Type B pancreatic cell (in vitro differentiated cells): ENCODE results near the gene NEK6. TPM values are rescaled to one million over a fixed set of nuclear protein-coding genes. Genes with fewer than 3 reads are reported as not detected.
A peak's percentile ranks its signal among the peaks of the same experiment; 100 is the strongest.

Experiments used
- DNase-seq: peaks from one replicate; pipeline ENCODE4 v3.0.0; 2021; ENCODE audit warnings: mixed read lengths; ENCODE audit not compliant: unreplicated experiment; ENCODE audit errors: extremely low spot score
- H3K27ac Mint-ChIP-seq: 2 replicates; pipeline ENCODE4 v1.8.0; 2021; ENCODE audit warnings: mild to moderate bottlenecking, mixed read lengths
- H3K27me3 Mint-ChIP-seq: 2 replicates; pipeline ENCODE4 v1.8.0; 2021; ENCODE audit warnings: mixed read lengths
- H3K36me3 Mint-ChIP-seq: 2 replicates; pipeline ENCODE4 v1.8.0; 2021; ENCODE audit warnings: mixed read lengths
- H3K4me1 Mint-ChIP-seq: one replicate; pipeline ENCODE4 v1.8.0; 2021; ENCODE audit warnings: mixed read lengths; ENCODE audit not compliant: unreplicated experiment
- H3K4me3 Mint-ChIP-seq: 2 replicates; pipeline ENCODE4 v1.8.0; 2021; ENCODE audit warnings: mild to moderate bottlenecking, mixed read lengths
- H3K9me3 Mint-ChIP-seq: 2 replicates; pipeline ENCODE4 v1.8.0; 2021; ENCODE audit warnings: mixed read lengths
- CTCF ChIP-seq: fragments of 200-600 bp; sonication (generic); conservative IDR thresholded peaks from 2 replicates; pipeline ENCODE4 v1.5.0; 2021; ENCODE audit warnings: antibody characterized with exemption, mild to moderate bottlenecking
- total RNA-seq: library from RNA; stranded (reverse); gene quantifications from 2 replicates; pipeline ENCODE4 v1.2.1, GENCODE V29; 2021; ENCODE audit warnings: low replicate concordance

NEK6 gene
- total RNA-seq, 1 donor from 2014 or later = 19.3 TPM

- TF ChIP-seq CTCF = no peak
- H3K4me1 Mint-ChIP-seq = peaks cover 5% of the 10 kb centered on the region
- H3K9me3 Mint-ChIP-seq = no peaks in the 10 kb centered on the region
- no peaks in the 10 kb centered on the region for H3K27me3 Mint-ChIP-seq
- peak overlapping the region; percentile 29 for H3K27ac Mint-ChIP-seq
- H3K36me3 Mint-ChIP-seq = no peaks in the 10 kb centered on the region
- DNase-seq = no peak
- H3K4me3 Mint-ChIP-seq = no peak overlapping the region
Measured at GRCh38 chr9:124285903-124286291, 28.1 kb downstream of the NEK6 start.

DNA sequence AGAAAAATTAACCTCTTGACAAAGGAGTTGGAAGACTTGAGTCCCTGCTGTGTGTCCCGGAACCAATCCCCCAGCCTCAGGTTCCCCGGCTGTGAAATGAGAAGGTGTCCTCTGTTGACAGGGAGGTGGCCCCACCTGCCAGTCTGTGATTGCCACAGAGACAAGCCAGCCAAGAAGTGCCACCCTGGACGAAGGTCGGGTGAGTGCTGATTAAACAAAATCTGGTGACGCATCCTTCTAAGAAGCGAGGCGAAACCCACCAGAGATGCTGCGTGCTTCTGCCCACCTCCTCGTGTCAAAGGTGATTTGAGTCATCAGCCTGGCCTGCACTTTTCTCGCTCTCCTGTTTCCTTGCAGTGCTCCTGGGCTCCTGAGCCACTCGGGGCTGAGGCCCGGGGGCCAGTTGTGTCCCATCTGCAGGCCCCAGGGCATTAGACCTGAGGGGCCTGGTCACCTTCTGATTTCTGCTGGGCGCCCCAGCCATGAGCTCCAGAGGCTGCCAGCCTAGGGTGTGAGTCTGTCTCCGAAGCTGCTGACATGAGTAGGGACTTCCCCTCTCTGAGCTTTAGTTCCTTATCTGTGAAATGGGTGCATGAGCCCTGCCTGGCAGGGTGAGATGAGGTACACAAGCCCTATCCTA lies 28.7 kb downstream of the NEK6 start:
- no peak overlapping the region for H3K4me3 Mint-ChIP-seq
- H3K4me1 Mint-ChIP-seq = peaks cover 5% of the 10 kb centered on the region
- H3K9me3 Mint-ChIP-seq = no peaks in the 10 kb centered on the region
- no peaks in the 10 kb centered on the region for H3K36me3 Mint-ChIP-seq
- peak overlapping the region; percentile 29 for H3K27ac Mint-ChIP-seq
- no peaks in the 10 kb centered on the region for H3K27me3 Mint-ChIP-seq
- DNase-seq = no peak
- no peak for TF ChIP-seq CTCF

DNA sequence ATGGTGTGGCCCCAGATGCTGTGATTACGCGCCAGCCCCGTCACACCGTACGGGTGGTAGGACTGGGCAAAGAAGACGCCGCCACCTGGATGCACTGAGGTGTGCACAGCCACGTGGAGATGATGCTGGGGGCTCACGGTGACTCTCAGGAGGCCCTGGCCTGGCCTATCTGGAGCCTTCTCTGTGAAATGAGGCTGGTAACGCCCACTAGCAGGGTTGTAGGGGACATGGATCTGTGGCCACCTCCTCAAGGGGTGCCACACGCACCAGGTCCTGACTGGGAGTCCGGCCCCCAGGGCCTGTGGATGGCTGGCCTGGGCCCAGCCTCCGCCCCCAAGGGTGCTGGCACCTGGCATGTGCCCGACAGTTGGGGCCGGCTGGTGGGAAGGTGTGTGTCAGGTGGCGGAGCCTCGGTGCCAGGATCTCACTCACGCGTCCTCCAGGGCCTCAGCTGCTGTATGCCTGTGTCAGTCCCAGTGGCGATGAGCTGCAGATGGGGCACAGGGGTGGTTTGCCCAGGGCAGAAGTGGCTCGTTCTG lies 32.4 kb downstream of the NEK6 start:
- Mint-ChIP-seq H3K27ac (no peak overlapping the region), H3K36me3 (no peaks in the 10 kb centered on the region), H3K27me3 (no peaks in the 10 kb centered on the region), H3K4me3 (no peak overlapping the region), H3K9me3 (no peaks in the 10 kb centered on the region), H3K4me1 (peaks cover 13% of the 10 kb centered on the region)
- DNase-seq = no peak
- no peak for TF ChIP-seq CTCF

DNA sequence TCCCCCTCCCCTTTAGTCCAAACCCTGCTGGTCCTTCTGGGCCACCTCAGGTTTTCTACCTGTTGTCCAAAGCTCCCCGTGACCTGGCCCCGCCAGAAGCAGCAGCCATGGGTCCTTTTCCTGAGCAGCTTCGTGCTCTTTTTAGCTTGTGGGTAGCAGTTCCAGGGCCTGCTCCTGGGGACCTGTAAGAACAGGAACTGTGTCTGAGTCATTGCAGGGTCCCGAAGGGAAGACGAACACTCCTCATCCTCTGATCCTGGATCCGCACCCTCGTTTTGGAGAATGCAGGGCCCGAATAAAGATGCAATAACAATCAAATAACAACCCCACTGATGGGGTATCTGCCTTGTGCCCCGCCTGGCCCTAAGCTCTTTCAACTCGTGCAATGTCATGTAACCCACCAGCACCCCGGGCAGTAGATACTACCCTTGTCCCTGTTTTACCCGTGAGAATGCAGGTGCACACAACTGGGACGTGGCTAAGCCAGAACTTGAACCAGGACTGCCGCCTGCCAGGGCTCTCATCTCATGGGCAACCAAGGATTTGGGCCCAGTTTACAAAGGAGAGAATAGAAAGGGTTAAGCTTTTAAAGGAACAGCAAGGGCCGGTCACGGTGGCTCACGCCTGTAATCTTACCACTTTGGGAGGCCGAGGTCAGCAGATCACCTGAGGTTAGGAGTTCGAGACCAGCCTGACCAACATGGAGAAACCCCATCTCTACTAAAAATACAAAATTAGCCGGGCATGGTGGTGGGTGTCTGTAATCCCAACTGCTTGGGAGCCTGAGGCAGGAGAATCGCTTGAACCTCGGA lies 33.2 kb downstream of the NEK6 start:
- Mint-ChIP-seq H3K27ac (no peak overlapping the region), H3K27me3 (no peaks in the 10 kb centered on the region), H3K9me3 (no peaks in the 10 kb centered on the region), H3K4me3 (no peak overlapping the region), H3K4me1 (peaks cover 12% of the 10 kb centered on the region), H3K36me3 (no peaks in the 10 kb centered on the region)
- no peak for TF ChIP-seq CTCF
- no peak for DNase-seq

GRCh38 chr9:124291801-124292396 lies 34.1 kb downstream of the NEK6 start:
- no peak for TF ChIP-seq CTCF
- no peaks in the 10 kb centered on the region for H3K36me3 Mint-ChIP-seq
- no peaks in the 10 kb centered on the region for H3K27me3 Mint-ChIP-seq
- peaks cover 8% of the 10 kb centered on the region for H3K4me1 Mint-ChIP-seq
- DNase-seq = no peak
- H3K4me3 Mint-ChIP-seq = no peak overlapping the region
- H3K9me3 Mint-ChIP-seq = no peaks in the 10 kb centered on the region
- no peak overlapping the region for H3K27ac Mint-ChIP-seq
